GM13976 (cell line): Measurements from ENCODE around the gene LPAR5.
"Not testable (repeated sequence)": the region's sequence is repeated elsewhere in the genome, so short reads cannot be mapped to it uniquely, and the experiment has no call there.

ENCODE experiments used
- DNase-seq: peaks from one replicate; pipeline ENCODE4 v3.0.0; 2012; ENCODE audit warnings: low spot score
- in situ Hi-C: fragments of 300-500 bp; cut with MboI; formaldehyde crosslinking; loops from one replicate; pipeline ENCODE4 v1.12.0; 2022; ENCODE audit warnings: low sequenced_read_pairs, mixed read lengths, inconsistent platforms; ENCODE audit not compliant: unreplicated experiment
- TF ChIP-seq, protein P1 (sequence below): IDR thresholded peaks from 2 replicates; pipeline ENCODE4 v1.5.1; 2012; ENCODE audit warnings: borderline replicate concordance, mild to moderate bottlenecking; ENCODE audit not compliant: insufficient read depth; ENCODE audit errors: extremely low read depth, missing control alignments, control extremely low read depth

The LPAR5 gene

DNA sequence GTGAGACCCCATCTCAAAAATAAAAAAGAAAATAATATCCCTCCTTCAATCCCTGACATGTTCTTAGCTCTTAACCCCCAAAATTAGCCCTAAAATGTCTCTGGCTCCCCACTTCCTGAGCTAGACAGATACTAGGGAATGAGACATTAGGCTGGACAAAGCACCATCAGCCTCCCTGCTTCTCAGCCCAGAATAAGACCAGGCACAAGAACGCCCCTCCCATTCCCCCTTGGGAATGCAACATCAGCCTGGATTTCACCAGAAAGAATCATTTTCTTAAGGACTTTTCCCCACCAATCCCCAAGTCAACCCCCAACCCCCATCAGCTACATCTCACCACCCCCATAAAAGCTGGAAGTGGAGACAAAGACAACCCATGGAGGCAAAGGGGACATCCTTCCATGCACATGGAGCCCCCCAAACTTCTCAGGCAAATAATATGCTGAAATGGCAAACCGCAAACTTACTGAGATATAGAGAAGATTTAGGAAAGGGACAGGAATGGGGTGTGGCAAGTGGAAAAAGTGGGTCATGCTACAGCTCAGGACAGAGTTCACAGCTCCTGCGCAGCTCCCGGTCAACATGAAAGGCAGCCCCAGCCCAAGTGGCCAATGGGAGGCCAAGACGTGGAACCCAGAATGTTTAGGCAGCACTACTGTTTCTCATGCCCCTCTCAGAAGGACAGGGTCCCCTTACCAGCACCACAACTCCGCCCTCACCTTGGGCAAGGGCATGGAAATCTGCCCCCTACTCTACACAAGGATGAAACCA is 31.3 kb downstream of the LPAR5 start:
- TF ChIP-seq, protein P1, sequence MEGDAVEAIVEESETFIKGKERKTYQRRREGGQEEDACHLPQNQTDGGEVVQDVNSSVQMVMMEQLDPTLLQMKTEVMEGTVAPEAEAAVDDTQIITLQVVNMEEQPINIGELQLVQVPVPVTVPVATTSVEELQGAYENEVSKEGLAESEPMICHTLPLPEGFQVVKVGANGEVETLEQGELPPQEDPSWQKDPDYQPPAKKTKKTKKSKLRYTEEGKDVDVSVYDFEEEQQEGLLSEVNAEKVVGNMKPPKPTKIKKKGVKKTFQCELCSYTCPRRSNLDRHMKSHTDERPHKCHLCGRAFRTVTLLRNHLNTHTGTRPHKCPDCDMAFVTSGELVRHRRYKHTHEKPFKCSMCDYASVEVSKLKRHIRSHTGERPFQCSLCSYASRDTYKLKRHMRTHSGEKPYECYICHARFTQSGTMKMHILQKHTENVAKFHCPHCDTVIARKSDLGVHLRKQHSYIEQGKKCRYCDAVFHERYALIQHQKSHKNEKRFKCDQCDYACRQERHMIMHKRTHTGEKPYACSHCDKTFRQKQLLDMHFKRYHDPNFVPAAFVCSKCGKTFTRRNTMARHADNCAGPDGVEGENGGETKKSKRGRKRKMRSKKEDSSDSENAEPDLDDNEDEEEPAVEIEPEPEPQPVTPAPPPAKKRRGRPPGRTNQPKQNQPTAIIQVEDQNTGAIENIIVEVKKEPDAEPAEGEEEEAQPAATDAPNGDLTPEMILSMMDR = no peak
- in situ Hi-C loops = no loop called here
- DNase-seq = no peak

DNA sequence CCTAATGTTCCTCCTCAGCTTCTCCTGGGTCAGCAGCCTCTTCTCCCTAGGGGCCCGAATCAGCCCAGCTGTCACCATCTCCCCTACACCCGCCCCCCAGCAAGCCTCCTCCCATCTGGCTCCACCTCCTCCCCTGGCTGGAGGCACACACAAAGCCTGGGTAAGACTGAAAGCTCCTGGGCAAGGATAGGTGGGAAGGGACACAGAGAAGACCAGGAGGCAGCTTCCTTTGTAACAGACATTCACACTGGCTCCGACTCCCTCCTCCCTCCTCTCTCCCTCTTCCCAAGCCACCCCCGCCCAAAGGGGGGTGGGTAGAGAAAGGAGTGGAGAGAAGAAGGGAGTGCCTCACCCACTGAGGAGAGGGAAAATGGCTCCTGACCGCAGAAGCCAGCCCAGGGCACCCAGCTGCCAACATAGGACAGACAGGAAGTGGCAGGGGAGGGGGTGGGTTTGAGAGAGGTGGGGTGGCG is 32.6 kb downstream of the LPAR5 start:
- TF ChIP-seq, protein P1 = no peak
- no peak for DNase-seq

GRCh38 chr12:6602526-6602925 is 33.2 kb downstream of the LPAR5 start:
- TF ChIP-seq, protein P1 = no peak
- no peak for DNase-seq
- in situ Hi-C loops = no loop called here

More for the DNA sequence above, 32.6 kb downstream of the LPAR5 start:
- in situ Hi-C loops = no loop called here

- in situ Hi-C loops, DNase-seq: not testable (repeated sequence)
Measured at GRCh38 chr12:6595673-6596072, 40.1 kb downstream of the LPAR5 start.

GRCh38 chr12:6592087-6592486 is 43.7 kb downstream of the LPAR5 start:
- TF ChIP-seq, protein P1 = no peak
- in situ Hi-C loops = no loop called here
- DNase-seq = no peak

GRCh38 chr12:6586569-6586968 is 49.2 kb downstream of the LPAR5 start:
- in situ Hi-C loops, DNase-seq: not testable (repeated sequence)

DNA sequence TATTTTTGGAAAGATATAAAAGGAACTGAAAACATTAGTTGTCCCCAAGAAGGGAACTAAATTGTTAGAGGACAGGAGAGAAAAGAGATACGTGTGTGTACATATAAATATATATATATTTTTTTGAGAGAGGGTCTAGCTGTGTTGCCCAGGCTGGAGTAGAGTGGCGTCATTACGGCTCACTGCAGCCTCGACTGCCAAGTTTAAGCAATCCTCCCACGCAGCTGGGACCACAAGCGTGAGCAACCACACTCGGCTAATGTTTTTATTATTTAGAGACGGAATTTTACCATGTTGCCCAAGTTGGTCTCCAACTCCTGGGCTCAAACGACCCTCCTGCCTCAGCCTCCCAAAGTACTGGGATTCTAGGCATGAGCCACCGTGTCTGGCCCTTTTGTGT is 51.5 kb downstream of the LPAR5 start:
- in situ Hi-C loops = no loop called here

More for the DNA sequence above, 51.5 kb downstream of the LPAR5 start:
- TF ChIP-seq, protein P1 = no peak
- DNase-seq = no peak
